Amniotic epithelial cell (primary cell): ENCODE measurements around the gene SUSD4.

ENCODE experiments used
- DNase-seq: peaks from one replicate; pipeline ENCODE4 v3.0.0-alpha.2; 2010; ENCODE audit warnings: low read depth

Gene SUSD4

DNA sequence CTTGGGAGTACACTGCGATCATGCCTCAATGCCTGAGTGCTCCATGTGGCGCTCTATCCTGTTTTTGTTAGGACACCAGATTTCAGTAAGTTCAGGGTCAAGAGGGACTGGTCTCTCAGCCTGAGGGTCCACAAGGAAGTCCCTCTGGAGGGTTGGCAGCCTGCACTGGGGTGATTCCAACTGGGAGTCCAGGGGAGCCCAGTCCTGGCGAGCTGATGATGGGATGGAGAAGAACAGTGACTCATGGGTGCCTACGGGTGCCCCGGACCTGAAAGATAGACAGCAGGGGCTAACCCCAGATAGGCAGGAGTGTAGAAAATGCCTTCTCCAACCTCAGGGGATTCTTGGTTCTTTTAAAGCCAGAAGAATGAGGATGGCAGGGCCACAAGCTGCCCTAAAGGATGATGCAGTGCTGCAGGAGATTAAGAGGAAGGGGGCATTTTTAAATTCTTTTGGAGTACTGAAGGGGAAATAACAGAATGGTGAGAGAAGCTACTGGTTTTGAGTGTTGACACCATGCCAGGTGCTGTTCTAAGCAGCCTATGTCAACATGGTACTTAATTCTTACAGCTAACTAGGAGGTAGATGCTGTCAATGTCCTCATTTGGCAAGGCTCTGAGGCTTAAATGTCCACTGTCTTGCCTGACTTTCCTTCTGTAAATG is 152.5 kb downstream of the SUSD4 start:
- no peak for DNase-seq

DNA sequence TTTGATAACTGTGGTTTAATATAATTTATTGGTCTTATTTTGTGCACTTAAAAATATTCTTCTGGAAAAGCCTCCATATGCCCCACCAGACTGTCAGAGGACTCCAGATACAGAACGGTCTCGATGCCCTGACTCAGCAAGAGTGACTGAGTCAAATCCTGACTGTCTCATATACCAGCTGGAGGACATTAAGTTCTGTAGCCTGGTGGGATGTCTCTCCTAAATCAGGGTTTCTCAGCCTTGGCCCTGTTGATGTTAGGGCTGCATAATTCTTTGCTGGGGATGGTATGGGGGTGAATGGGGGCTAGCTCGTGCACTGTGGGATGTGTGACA is 153.2 kb downstream of the SUSD4 start:
- DNase-seq: peak; percentile 11

DNA sequence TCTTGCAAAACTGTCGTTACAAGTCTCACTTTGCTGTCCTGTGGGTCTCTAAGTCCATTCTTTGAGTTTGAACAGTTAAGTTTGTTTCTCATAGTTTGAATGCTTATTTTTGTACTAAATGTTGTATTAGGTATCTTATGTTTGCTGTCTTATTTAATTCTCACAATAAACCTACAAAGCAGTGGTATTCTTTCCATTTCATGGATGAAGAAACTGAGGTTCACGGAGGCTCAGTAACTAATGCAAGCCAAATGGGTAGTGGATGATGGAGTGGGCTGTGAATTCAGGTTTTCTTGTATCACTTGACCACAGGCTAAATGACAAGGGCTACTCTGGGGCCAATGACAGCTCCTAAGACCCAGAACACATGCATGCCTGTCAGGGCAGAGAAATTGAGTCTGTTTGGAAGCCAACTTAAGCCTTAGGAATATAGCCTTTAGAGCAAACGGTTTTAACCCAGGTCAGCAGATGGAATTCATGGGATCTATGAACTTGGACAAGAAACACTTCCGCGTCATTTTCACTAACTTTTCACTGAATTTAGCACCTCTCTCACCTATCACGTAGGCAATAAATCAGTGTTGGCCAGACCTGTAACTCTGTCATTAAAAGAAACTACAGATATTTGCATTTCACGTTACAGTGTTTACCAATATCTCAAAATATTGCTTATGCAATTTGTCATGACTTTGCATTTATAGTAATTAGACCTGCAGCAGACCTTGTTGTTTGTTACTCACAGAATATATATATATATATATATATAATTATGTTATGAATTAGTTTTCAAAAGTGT is 153.8 kb downstream of the SUSD4 start:
- no peak for DNase-seq

DNA sequence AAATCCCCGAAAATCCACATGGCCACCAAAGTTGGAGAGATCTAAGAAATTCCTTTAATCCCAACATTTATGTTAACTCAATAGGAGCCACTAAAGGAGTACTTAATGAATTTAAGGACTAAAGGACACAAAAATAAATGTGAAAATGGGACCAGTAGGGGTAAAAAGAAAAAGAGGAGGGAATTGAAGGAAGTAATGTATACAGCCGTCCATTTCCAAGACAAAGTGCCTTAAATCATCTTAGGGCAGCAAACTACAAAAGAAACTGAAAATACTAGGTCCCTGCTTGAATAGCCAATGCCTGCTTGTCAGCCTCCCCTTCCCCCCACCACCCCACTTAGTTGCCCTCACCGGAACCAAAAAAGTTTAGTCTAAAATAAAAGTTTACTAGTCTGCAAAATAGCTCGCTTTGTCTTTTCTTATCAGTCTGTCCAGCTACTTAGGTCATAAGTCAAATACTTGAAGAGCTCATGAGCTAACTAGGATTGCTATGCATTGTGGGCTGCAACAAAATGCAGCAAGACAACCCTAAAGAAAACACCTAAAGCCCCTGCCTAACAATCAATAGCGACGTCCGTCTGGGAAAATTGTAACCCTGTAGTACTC is 154.6 kb downstream of the SUSD4 start:
- peak; percentile 49 for DNase-seq

DNA sequence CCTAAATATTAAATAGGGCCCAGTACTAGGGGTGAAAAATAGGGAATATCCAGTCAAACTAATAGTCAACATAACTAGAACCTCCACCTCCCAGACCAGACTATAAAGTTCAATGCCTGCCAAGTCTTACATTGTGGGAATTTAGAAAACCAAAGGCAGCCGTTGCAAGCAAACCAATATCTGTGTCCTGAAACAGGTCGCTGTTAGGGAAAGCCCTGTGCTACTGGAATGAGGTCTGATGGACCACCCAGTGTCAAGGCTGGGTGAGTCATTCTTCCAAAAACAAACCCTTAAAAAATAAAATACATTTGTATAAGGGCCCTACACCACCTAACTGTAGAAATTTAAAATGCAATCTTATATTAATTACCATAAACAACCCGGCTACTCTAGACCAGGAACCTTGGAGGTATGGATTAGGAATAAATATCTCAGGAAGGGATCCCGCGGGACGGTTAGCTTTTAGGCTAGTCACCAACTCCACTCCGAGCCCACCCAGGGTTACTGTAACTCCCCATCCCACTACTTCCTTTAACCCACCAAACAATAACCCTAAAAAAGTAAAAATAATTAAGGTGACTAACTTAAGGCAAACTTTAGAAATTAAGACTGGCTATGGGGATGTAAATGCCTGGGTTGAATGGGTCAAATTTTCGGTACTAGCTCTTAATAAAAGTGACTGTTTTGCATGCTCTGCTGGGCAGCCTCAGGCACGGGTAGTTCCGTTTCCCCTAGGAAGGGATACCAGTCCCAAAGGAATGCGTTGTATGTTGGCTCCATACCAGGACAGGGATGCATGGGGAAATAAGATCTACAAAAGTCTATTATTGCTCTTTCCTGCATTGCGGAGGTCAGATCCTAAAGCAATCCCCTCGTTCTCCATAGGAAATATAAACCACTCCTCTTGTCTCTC is 155.6 kb downstream of the SUSD4 start:
- no peak for DNase-seq

DNA sequence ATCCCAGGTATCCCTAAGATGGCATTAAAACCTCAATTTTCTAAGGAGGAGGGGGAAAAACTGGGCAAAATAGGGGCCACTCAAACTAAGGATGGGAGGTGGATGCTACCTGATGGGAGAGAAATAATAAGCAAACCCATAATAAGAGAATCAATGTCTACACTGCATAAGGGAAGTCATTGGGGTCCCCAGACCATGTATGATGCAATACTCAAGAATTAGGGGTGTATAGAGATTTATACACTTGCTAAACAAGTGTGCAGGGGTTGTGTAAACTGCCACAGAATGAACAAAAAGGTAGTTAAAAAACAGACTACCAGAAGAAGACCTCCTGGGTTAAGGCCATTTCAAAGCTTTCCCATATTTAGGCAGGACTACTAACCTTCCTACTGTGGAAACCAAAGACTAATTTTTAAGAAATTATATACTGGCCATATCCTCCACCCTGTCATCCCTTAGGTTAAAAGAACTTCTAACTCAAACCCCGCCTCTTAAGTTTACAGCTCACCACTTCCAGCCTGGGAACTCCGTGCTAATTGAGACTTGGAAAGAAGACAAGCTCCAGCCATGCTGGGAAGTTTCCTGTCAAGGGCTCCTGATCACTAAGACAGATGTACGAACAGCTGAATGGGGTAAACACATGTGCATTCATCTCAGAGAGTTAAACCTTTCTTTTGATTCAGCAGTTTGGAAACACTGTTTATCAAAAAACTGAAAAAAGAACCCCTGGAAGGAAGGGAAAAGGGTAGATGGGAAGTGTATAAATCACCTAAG is 156.5 kb downstream of the SUSD4 start:
- DNase-seq: peak; percentile 35

DNA sequence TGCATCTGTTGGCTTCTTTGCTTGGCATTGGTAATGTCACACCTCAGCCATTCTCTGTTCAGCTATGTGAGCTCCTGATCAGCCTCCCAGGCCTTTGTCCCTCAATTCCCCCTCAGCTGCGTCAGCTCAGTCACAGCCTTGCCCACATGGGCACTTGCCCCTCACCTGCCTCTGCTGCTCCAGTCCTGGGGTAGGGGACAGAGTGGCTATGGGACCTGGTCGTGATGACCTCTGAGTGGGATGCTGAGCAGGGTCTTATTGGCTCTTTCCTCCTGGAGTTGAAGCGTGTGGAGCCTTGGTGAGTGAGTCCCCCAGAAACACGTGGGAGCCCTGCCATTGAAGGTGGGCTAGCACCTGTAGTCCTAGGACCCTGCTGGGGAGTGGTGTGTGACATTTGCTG is 159.6 kb downstream of the SUSD4 start:
- DNase-seq: no peak

DNA sequence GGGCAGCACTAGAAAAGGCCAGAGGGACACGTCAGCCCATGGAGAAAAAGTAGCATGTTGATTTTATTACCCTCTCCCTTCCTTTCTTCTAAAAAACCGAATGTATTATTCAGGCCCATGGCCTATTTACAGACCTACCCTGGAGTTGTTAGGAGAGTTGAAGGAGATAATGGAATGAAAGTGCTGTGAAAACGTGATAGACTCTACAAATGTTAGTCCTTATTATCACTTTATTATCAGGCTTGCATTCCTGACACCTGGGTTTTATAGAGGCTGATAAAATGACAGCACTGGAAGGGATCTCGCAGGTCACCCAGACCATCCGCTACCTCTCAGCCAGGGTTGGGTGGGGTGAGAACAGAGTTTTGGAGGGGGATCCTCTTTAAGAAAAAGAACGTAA is 160.3 kb downstream of the SUSD4 start:
- no peak for DNase-seq

DNA sequence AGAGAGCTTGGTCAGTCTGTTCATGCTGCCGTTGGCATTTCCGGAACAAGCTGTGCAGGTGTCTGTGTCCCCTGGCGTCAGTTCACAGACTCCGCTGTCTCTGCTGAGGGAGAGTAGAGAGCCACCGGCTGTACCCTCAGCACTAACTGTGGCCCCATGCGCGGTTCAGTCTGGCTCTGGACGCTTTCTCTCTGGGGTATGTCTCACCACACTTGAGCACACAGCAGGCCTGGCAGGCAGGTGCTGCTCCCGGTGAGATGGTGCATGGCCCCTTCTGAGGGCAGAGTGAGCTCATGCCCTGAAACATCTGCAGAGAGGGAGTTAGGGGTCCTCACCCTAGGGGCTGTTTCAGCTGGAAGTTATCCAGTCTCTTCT is 161.0 kb downstream of the SUSD4 start:
- DNase-seq: no peak

DNA sequence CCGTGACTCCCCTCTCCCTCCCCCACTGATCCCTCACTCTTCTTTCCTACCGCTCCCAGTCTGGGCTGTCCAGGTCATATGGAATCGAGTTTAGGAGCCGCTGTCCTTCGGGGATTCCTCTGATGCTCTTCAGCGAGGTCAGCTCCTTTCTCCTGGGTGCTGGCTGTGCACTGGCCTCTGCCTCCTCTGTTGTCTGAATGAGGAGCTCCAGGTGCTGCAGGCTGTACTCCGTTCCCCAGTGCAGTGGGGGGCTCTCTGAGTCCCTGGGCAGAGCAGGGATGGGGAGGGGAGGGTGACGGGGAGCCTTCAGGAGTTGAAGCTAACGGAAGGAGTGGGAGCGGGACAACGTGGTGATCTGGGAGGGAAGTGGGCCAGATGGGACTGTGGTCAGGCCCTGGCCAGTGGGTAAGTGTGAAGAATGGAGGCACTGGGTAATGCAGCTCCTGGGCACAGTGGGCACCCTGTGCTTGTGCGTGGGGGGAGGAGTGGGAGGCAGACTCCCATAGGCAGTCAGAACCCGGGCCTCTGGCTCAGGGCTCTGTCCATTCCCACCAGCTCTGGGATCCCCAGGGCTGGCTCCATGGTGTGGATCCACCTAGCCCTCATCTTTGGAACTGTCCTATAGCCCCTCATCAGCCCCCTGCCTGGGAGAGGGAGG is 161.5 kb downstream of the SUSD4 start:
- no peak for DNase-seq

DNA sequence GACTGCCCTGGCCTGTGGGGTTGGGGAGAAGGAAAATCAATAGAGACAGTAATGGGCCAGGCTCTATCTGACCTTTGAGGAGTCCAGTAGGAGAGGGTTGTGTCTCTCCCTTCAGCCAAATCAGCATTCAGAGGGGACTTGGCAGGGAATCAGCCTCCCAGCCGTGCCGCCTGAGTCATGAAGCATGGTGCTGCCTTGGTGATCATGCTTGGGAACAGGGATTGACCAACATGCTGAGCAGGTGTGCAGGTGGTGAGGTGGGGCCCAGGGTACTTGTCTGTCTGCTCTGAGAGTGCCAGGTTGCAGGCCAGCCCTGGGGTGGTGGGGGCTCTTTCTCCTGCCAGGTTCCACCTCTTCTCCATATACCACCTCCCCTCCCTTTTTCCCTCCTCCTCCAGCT is 162.0 kb downstream of the SUSD4 start:
- DNase-seq: no peak

DNA sequence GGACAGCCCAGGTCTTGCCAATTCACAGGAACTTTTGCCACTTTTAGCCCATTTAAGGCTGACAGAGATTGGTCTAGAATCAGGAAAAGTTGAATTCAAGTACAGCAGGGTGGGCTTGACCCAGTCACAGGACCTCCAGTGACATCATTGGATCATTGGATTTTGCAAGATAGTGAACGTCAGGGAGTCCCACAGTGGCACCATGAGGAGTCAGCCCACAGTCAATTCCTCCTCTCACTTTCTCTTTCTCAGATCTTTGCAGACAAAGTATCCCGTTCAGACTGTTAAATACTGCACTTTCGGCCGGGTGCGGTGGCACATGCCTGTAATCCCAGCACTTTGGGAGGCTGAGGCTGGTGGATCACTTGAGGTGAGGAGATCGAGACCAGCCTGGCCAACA is 163.1 kb downstream of the SUSD4 start:
- no peak for DNase-seq

DNA sequence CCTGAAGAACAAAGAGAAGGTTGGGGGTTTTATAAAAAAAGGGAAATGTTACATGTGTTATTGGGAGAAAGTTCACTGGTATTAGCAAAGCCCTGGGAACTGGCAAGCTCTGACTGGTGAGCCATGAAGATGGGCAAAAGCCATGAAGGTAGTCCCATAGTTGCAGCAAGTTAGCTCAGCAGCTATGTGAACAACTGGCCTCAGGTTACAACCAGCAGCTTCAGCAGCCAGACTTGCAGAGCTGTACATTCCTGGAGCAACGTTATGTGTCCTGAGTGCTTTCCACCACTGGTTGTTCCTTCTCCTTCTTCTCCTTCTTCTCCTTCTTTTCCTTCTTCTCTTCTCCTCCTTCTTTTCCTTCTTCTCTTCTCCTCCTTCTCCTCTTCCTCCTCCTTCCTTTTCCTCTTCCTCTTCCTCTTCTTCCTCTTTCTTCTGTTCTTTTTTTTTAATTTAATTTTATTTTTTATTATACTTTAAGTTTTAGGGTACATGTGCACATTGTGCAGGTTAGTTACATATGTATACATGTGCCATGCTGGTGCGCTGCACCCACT is 164.8 kb downstream of the SUSD4 start:
- no peak for DNase-seq

DNA sequence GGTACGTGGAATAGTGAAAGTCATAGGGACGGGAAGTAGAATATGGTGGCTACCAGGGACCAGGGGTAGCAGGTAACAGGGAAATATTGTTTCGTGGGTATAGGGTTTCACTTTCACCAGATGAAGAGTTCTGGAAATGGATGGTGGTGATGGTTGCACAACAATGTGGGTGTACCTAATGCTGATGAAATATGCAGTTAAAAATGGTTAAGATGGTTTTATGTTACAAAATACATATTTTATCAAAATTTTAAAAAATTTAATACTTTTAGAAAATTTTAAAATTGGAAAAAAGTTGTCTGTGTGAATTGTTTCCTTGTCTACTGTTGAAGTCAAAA is 165.4 kb downstream of the SUSD4 start:
- no peak for DNase-seq

DNA sequence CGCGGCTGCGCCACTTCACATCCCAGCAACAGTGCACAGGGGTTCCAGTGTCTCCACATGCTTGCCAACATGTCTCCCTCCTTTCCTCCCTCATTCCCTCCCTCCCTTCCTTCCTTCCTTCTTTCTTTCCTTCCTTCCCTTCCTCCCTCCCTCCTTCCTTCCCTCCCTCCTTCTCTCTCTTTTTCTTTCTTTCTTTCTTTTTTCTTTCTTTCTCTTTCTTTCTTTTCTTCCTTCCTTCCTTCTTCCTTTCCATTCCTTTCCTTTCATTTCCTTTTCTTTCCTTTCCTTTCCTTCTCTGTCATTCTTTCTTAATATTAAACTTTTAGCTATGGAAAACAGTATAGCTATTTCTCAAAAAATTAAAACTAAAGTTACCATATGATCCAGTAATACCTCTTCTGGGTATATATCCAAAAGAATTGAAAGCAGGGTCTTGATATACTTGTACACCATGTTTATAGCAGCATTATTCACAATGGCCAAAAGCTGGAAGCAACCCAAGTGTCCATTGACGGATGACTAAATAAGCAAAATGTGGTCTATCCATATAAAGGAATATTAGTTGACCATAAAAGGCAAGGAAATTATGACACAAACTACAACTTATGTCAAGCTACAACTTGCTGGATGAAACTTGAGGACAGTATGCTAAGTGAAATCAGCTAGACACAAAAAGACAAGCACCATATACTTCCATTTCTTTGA is 165.9 kb downstream of the SUSD4 start:
- DNase-seq: no peak

DNA sequence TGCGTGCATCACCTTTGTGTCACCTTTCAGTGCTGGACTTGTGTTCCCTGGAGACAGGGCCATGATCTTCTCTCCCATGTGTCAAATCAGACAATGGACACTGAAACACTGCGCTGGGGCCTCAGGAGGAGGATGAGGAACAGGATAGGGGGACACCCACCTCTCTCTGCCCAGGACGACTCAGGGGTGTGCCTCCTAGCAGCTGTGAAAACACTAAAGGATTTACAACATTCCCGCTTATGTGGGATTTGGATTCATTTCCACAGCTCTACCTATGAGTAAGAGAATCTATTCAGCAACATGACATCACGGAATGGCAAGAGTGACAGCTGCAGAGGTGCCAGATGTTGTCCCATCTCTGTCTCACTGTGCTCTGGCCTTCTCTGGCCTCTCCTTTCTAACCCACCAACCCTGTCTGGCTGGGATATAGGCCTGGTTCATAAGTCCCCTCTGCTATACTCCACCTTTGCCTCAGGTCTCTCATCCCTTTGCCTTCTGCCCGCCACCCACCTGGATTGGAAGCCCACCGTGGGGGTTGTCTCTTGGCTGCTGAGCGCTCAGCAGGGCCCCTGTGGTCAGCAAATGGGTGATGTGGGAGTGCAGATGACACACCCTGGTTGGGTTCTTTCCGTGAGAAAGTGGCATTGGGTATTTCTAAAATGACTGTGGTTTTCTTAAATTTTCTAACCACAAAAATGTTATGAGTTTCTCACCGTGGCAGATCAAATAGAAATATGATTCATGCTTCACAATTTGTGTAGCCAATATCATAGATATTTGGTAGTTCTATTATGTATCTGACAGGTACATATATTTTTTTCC is 173.9 kb downstream of the SUSD4 start:
- DNase-seq: peak; percentile 26

DNA sequence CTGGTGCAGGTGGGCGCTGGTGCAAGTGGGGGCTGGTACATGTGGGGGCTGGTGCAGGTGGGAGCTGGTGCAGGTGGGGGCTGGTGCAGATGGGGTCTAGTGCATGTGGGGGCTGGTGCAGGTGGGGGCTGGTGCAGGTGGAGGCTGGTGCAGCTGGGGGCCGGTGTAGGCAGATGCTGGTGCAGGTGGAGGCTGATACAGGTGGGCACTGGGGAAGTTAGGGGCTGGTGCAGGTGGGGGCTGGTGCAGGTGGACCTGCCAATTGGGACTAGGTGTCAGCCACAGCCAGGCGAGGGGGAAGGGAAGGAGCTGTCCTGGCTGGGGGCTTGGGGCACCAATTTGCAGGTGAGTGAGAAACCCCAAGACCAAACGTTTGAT is 174.5 kb downstream of the SUSD4 start:
- no peak for DNase-seq

DNA sequence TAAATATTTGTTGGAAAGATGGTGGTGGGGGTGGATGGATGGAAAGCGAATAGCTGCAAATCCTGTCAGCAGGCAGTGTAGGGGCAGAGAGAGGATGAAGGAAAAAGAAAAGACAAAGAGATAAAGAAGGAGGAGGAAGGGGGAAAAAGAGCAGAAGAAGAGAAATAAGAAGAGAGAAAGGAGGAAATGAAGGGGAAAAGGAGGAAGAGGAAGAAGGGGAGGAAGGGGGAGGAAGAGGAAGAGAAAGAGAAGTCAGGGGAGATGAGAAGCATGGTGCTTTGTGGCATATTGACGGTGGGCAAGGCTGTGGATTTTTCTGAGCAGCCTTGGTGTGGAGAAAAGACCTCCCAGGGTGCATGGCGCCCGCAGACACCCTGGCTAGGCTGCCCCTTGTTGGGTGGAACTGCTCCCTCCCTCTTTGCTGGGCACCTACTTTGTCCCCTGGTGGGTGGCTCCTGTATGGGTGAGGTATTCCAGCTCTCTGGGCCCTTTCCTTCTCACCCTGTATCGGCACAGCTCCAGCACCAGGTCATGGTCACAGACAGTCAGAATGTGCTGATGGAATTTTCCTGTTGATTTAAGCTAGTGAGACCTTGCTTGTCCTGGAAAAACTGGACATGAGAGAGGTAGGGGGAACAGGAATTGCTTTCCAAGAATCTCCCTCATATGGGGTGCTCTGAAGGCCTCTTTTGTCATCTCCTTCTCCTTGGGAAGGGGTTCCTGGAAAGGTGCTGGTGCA is 175.2 kb downstream of the SUSD4 start:
- no peak for DNase-seq

DNA sequence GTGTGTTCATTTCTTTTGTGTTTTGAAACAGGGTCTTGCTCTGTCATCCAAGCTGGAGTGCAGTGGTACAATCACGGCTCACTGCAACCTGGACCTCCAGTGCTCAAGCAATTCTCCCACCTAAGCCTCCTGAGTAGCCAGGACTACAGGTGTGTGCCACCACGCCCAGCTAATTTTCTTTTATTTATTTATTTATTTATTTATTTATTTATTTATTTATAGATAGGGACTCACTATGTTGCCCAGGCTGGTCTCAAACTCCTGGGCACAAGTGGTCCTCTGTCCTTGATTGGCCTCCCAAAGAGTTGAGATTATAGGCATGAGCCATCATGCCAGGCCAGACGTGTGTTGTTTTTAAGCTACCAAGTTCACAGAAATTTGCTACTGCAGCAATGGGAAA is 177.2 kb downstream of the SUSD4 start:
- DNase-seq: no peak
